NCI-H128 (cell line): Measurements from ENCODE around the gene GRM1.
"Not testable (repeated sequence)": the region's sequence is repeated elsewhere in the genome, so short reads cannot be mapped to it uniquely, and the experiment has no call there.

ENCODE experiments used
- DNase-seq: peaks from one replicate; lab custom pipeline; 2025; ENCODE audit not compliant: unreplicated experiment; lab: John Stamatoyannopoulos, UW

GRM1 gene

GRCh38 chr6:146190581-146190980, 161.7 kb downstream of the GRM1 start:
- DNase-seq, result no peak

- DNase-seq, result no peak
Observed at GRCh38 chr6:146191166-146191565, 162.3 kb downstream of the GRM1 start.

- no peak for DNase-seq
Observed at GRCh38 chr6:146191612-146192011, 162.8 kb downstream of the GRM1 start.

- no peak for DNase-seq
Observed at GRCh38 chr6:146194434-146194833, 165.6 kb downstream of the GRM1 start.

GRCh38 chr6:146200176-146200575, 171.3 kb downstream of the GRM1 start:
- DNase-seq, result no peak

GRCh38 chr6:146202570-146202969, 173.7 kb downstream of the GRM1 start:
- no peak for DNase-seq

GRCh38 chr6:146209942-146210341, 181.1 kb downstream of the GRM1 start:
- no peak for DNase-seq

GRCh38 chr6:146210406-146211083, 181.7 kb downstream of the GRM1 start:
- DNase-seq, result no peak

GRCh38 chr6:146211646-146212045, 182.8 kb downstream of the GRM1 start:
- DNase-seq, result no peak

GRCh38 chr6:146212781-146213180, 183.9 kb downstream of the GRM1 start:
- no peak for DNase-seq

- no peak for DNase-seq
Observed at GRCh38 chr6:146219101-146219500, 190.2 kb downstream of the GRM1 start.

GRCh38 chr6:146224449-146224848, 195.6 kb downstream of the GRM1 start:
- DNase-seq, result no peak

- no peak for DNase-seq
Observed at GRCh38 chr6:146224988-146225387, 196.1 kb downstream of the GRM1 start.

- DNase-seq, result no peak
Observed at GRCh38 chr6:146240322-146240721, 211.5 kb downstream of the GRM1 start.

GRCh38 chr6:146240807-146241206, 211.9 kb downstream of the GRM1 start:
- DNase-seq, result no peak

GRCh38 chr6:146243646-146244045, 214.8 kb downstream of the GRM1 start:
- DNase-seq, result not testable (repeated sequence)

- DNase-seq, result no peak
Observed at GRCh38 chr6:146244630-146245143, 215.8 kb downstream of the GRM1 start.

GRCh38 chr6:146246028-146246427, 217.2 kb downstream of the GRM1 start:
- DNase-seq, result no peak

- no peak for DNase-seq
Observed at GRCh38 chr6:146253691-146254090, 224.8 kb downstream of the GRM1 start.

- DNase-seq, result no peak
Observed at GRCh38 chr6:146258206-146258605, 229.3 kb downstream of the GRM1 start.

- no peak for DNase-seq
Observed at GRCh38 chr6:146260886-146261285, 232.0 kb downstream of the GRM1 start.

GRCh38 chr6:146265056-146265455, 236.2 kb downstream of the GRM1 start:
- DNase-seq, result no peak

- no peak for DNase-seq
Observed at GRCh38 chr6:146267447-146267846, 238.6 kb downstream of the GRM1 start.
